ENCODE results near the gene HBEGF. TPM values are rescaled to one million over a fixed set of nuclear protein-coding genes. Genes with fewer than 3 reads are reported as not detected.

HBEGF gene
- total RNA-seq, 1 donor from 2014 or later = 44.3 TPM

DNA sequence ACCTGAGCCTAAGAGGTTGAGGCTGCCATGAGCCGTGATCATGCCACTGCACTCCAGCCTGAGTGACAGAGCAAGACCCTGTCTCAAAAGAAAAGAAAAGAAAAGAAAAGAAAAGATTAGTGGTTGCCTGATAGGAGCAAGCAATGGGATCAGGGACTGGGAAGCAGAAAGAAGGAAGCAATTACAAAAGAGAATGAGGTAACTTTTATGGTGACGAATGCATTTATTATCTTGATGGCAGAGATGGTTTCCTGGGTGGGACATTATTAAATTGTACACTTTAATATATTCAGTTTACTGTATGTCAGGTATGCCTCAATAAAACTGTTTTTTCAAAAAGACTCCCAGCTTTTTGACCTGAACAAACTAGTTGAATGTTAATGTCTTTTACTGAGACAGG is 36.0 kb downstream of the HBEGF start:
- no peak for ATAC-seq
- TF ChIP-seq, protein P1, sequence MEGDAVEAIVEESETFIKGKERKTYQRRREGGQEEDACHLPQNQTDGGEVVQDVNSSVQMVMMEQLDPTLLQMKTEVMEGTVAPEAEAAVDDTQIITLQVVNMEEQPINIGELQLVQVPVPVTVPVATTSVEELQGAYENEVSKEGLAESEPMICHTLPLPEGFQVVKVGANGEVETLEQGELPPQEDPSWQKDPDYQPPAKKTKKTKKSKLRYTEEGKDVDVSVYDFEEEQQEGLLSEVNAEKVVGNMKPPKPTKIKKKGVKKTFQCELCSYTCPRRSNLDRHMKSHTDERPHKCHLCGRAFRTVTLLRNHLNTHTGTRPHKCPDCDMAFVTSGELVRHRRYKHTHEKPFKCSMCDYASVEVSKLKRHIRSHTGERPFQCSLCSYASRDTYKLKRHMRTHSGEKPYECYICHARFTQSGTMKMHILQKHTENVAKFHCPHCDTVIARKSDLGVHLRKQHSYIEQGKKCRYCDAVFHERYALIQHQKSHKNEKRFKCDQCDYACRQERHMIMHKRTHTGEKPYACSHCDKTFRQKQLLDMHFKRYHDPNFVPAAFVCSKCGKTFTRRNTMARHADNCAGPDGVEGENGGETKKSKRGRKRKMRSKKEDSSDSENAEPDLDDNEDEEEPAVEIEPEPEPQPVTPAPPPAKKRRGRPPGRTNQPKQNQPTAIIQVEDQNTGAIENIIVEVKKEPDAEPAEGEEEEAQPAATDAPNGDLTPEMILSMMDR (IDR thresholded peaks at IDR 0.05) = no peak

DNA sequence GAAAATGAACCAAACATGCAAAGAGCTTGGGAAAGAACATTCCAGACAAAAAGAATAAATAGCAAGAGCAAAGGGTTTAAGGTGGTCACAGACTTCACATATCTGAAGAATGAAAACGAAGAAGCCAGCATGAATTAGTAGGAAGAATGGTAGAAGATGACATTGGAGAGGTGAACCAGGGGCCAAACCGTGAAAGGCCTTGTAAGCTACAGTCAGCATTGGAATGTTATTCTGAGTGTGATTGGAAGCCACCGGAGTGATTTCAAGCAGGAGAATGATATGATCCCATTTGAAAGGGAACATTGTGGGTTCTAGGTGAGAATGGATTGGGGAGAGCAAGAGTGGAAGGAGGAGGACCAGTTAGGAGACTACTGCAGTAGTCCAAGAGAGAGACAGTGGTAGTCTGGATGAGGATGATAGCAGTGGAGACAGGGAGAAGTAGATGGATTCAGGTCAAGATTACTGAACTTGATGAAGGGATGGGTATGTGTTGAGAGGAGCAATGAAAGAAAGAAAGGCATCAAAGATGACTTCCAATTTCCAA is 36.6 kb downstream of the HBEGF start:
- Histone ChIP-seq H3K27ac (no peak overlapping the region), H3K27me3 (no peaks in the 10 kb centered on the region), H3K9me3 (no peaks in the 10 kb centered on the region), H3K36me3 (no peaks in the 10 kb centered on the region), H3K4me1 (peaks cover 7% of the 10 kb centered on the region), H3K4me3 (no peak overlapping the region)
- TF ChIP-seq, protein P1 (IDR thresholded peaks at IDR 0.05) = no peak
- DNase-seq (no peak), ATAC-seq (no peak)
- intact Hi-C loops (cut with DNase I) = no loop called here

More for the DNA sequence above, 36.0 kb downstream of the HBEGF start:
- Histone ChIP-seq H3K36me3 (no peaks in the 10 kb centered on the region), H3K4me3 (no peak overlapping the region), H3K27me3 (no peaks in the 10 kb centered on the region), H3K27ac (no peak overlapping the region), H3K4me1 (peaks cover 7% of the 10 kb centered on the region), H3K9me3 (no peaks in the 10 kb centered on the region)
- DNase-seq = no peak
- intact Hi-C loops (cut with DNase I) = no loop called here

DNA sequence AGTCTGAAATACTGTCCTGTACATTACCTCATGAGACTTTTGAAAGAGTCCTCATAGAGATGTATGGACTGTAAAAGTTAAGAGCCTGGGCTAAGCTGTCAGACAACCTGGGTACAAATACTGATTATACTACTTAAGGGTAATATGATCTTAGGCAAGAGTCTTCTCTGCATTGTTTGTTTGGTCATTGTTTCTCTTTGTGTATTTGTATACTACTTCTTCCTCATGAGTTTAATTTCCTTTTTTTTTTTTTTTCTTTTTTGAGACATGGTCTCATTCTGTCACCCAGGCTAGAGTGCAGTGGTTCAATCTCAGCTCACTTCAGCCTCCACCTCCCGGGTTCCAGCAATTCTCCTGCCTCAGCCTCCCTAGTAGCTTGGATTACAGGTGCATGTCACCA is 40.9 kb downstream of the HBEGF start:
- H3K9me3 ChIP-seq = no peaks in the 10 kb centered on the region
- DNase-seq (no peak), ATAC-seq (no peak)
- TF ChIP-seq, protein P1 (IDR thresholded peaks at IDR 0.05) = no peak
- no peaks in the 10 kb centered on the region for H3K27me3 ChIP-seq
- intact Hi-C loops (cut with DNase I) = no loop called here
- no peaks in the 10 kb centered on the region for H3K36me3 ChIP-seq
- no peak overlapping the region for H3K4me3 ChIP-seq
- no peak overlapping the region for H3K27ac ChIP-seq
- peaks cover 18% of the 10 kb centered on the region for H3K4me1 ChIP-seq

DNA sequence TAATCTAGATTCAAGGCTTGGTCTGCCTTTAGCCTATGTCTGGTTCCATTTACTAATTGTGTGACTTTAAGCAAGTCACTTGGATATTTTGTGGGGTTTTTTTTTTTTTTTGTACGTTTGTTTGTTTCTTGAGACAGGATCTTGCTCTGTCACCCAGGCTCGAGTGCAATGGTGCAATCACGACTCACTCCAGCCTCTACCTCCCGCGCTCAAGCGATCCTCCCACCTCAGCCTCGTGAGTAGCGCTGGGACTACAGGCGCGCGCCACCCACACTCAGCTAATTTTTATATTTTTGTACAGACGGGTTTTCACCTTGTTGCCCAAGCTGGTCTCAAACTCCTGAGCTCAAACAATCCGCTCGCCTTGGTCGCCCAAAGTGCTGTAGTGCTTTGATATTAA is 42.4 kb downstream of the HBEGF start:
- intact Hi-C loops (cut with DNase I) = no loop called here
- Histone ChIP-seq H3K4me3 (no peak overlapping the region), H3K36me3 (peaks cover 9% of the 10 kb centered on the region), H3K27ac (no peak overlapping the region), H3K27me3 (no peaks in the 10 kb centered on the region), H3K4me1 (peaks cover 26% of the 10 kb centered on the region), H3K9me3 (no peaks in the 10 kb centered on the region)
- DNase-seq = no peak
- ATAC-seq = no peak
- TF ChIP-seq, protein P1 (IDR thresholded peaks at IDR 0.05) = no peak

DNA sequence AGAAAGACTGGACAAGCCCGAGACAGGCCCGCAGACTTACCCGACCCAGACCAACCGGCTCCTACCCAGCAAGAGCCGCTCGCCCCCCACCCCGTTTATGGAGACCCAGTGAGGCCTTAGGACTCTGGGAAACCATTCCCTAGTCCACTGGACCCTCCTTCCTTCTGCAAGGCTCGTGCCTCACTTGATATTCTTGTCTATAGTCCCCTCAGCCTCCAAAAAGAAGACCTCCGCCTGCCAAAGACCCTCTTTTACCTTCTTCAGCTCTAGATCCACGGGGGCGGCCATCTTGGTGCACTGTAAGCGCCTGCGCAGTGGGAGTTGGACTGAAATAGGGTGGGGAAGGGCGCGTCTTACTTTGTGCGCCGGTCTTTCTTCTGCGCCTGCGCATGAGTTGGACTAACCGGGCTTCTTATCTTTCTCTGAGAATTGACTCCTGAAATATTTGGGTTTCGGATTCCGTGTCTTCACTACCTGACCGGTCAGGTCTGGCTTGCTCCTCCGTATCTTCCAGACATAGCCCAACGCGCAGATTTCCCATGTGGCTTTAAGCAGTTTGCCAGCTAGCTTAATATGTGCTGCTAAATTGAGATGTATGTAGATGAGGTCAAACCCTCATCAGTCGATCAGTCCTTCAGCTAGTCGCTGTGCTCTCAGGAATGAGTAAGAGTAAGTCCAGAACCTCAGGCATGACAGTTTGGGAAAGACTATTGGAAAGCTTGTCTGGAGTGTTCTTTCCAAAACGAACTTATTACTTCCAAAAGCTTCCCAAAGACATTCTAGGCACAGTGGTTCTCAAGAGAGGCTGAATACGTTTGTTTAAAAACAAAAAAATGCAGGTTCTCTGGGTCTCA is 43.4 kb downstream of the HBEGF start, which contains the start of gene PFDN1:
Gene PFDN1 (minus strand): TSS at position 316 of the 854 bp plus-strand sequence. CDS start 28 bp downstream, at position 288.
- intact Hi-C loops (cut with DNase I) = no loop called here
- peaks cover 31% of the 10 kb centered on the region for H3K4me1 ChIP-seq
- TF ChIP-seq, protein P1 (IDR thresholded peaks at IDR 0.05) = no peak

More for the DNA sequence above, 43.4 kb downstream of the HBEGF start, which contains the start of gene PFDN1:
- ATAC-seq = peak; percentile 98
- peaks cover 9% of the 10 kb centered on the region for H3K36me3 ChIP-seq
- peak within 1 kb of the TSS; percentile 89 for H3K27ac ChIP-seq
- H3K27me3 ChIP-seq = no peaks in the 10 kb centered on the region
- H3K9me3 ChIP-seq = no peaks in the 10 kb centered on the region
- peak; percentile 95 for DNase-seq
- peak within 1 kb of the TSS; percentile 94 for H3K4me3 ChIP-seq
